ENCODE data around the gene RANBP1.

Gene RANBP1

GRCh38 chr22:20143883-20144665, 28.2 kb downstream of the RANBP1 start:
- peaks cover 0 to 61% (median 41%) of the 10 kb centered on the region in 5 donors for H3K36me3 ChIP-seq (ENCODE audit: control insufficient read depth in 5 of 5, insufficient read depth in 5 of 5, low read length in 5 of 5)
- H3K9ac ChIP-seq (ENCODE audit: low read length in 5 of 5), result no peak overlapping the region
- no peak overlapping the region for H3K27ac ChIP-seq (ENCODE audit: low read depth, low read length)
- no peaks in the 10 kb centered on the region for H3K9me3 ChIP-seq (ENCODE audit: control insufficient read depth in 5 of 5, low read length in 5 of 5)
- no peaks in the 10 kb centered on the region for H3K27me3 ChIP-seq (ENCODE audit: control insufficient read depth in 5 of 5, insufficient read depth in 4 of 5, low read length in 5 of 5)
- H3K4me3 ChIP-seq (ENCODE audit: low read depth in 1 of 5, low read length in 5 of 5), result no peak overlapping the region
- no peaks in the 10 kb centered on the region for H3K4me1 ChIP-seq (ENCODE audit: control insufficient read depth in 5 of 5, insufficient read depth in 5 of 5, low read length in 5 of 5)

GRCh38 chr22:20145206-20145831, 29.4 kb downstream of the RANBP1 start:
- H3K4me1 ChIP-seq (ENCODE audit: control insufficient read depth in 5 of 5, insufficient read depth in 5 of 5, low read length in 5 of 5), result no peaks in the 10 kb centered on the region
- H3K9me3 ChIP-seq (ENCODE audit: control insufficient read depth in 5 of 5, low read length in 5 of 5), result no peaks in the 10 kb centered on the region
- H3K27me3 ChIP-seq (ENCODE audit: control insufficient read depth in 5 of 5, insufficient read depth in 4 of 5, low read length in 5 of 5), result no peaks in the 10 kb centered on the region
- H3K9ac ChIP-seq (ENCODE audit: low read length in 5 of 5), result no peak overlapping the region
- H3K36me3 ChIP-seq (ENCODE audit: control insufficient read depth in 5 of 5, insufficient read depth in 5 of 5, low read length in 5 of 5), result peaks cover 0 to 48% (median 29%) of the 10 kb centered on the region in 5 donors
- no peak overlapping the region for H3K4me3 ChIP-seq (ENCODE audit: low read depth in 1 of 5, low read length in 5 of 5)
- H3K27ac ChIP-seq (ENCODE audit: low read depth, low read length), result no peak overlapping the region

- H3K4me3 ChIP-seq (ENCODE audit: low read depth in 1 of 5, low read length in 5 of 5), result no peak overlapping the region
- peaks cover 0 to 43% (median 28%) of the 10 kb centered on the region in 5 donors for H3K36me3 ChIP-seq (ENCODE audit: control insufficient read depth in 5 of 5, insufficient read depth in 5 of 5, low read length in 5 of 5)
Measured at GRCh38 chr22:20145832-20146223, 29.9 kb downstream of the RANBP1 start.

GRCh38 chr22:20146777-20147176, 30.9 kb downstream of the RANBP1 start:
- Histone ChIP-seq H3K9me3 (ENCODE audit: control insufficient read depth in 5 of 5, low read length in 5 of 5) (no peaks in the 10 kb centered on the region), H3K36me3 (ENCODE audit: control insufficient read depth in 5 of 5, insufficient read depth in 5 of 5, low read length in 5 of 5) (peaks cover 0 to 34% (median 19%) of the 10 kb centered on the region in 5 donors), H3K27me3 (ENCODE audit: control insufficient read depth in 5 of 5, insufficient read depth in 4 of 5, low read length in 5 of 5) (no peaks in the 10 kb centered on the region), H3K4me1 (ENCODE audit: control insufficient read depth in 5 of 5, insufficient read depth in 5 of 5, low read length in 5 of 5) (no peaks in the 10 kb centered on the region), H3K4me3 (ENCODE audit: low read depth in 1 of 5, low read length in 5 of 5) (no peak overlapping the region), H3K9ac (ENCODE audit: low read length in 5 of 5) (no peak overlapping the region), H3K27ac (ENCODE audit: low read depth, low read length) (no peak overlapping the region)

More at GRCh38 chr22:20145832-20146223, 29.9 kb downstream of the RANBP1 start:
- Histone ChIP-seq H3K27ac (ENCODE audit: low read depth, low read length) (no peak overlapping the region), H3K27me3 (ENCODE audit: control insufficient read depth in 5 of 5, insufficient read depth in 4 of 5, low read length in 5 of 5) (no peaks in the 10 kb centered on the region), H3K4me1 (ENCODE audit: control insufficient read depth in 5 of 5, insufficient read depth in 5 of 5, low read length in 5 of 5) (no peaks in the 10 kb centered on the region), H3K9ac (ENCODE audit: low read length in 5 of 5) (no peak overlapping the region), H3K9me3 (ENCODE audit: control insufficient read depth in 5 of 5, low read length in 5 of 5) (no peaks in the 10 kb centered on the region)

- no peak overlapping the region for H3K9ac ChIP-seq (ENCODE audit: low read length in 5 of 5)
- H3K27ac ChIP-seq (ENCODE audit: low read depth, low read length), result no peak overlapping the region
- peaks cover 0 to 29% (median 14%) of the 10 kb centered on the region in 5 donors for H3K36me3 ChIP-seq (ENCODE audit: control insufficient read depth in 5 of 5, insufficient read depth in 5 of 5, low read length in 5 of 5)
- no peak overlapping the region for H3K4me3 ChIP-seq (ENCODE audit: low read depth in 1 of 5, low read length in 5 of 5)
- H3K4me1 ChIP-seq (ENCODE audit: control insufficient read depth in 5 of 5, insufficient read depth in 5 of 5, low read length in 5 of 5), result no peaks in the 10 kb centered on the region
- H3K9me3 ChIP-seq (ENCODE audit: control insufficient read depth in 5 of 5, low read length in 5 of 5), result no peaks in the 10 kb centered on the region
- H3K27me3 ChIP-seq (ENCODE audit: control insufficient read depth in 5 of 5, insufficient read depth in 4 of 5, low read length in 5 of 5), result peaks cover 0 to 1% (median 0%) of the 10 kb centered on the region in 5 donors
Measured at GRCh38 chr22:20147237-20147988, 31.5 kb downstream of the RANBP1 start.

- H3K27me3 ChIP-seq (ENCODE audit: control insufficient read depth in 5 of 5, insufficient read depth in 4 of 5, low read length in 5 of 5), result peaks cover 0 to 7% (median 0%) of the 10 kb centered on the region in 5 donors
- H3K9ac ChIP-seq (ENCODE audit: low read length in 5 of 5), result no peak overlapping the region
- H3K27ac ChIP-seq (ENCODE audit: low read depth, low read length), result no peak overlapping the region
- H3K9me3 ChIP-seq (ENCODE audit: control insufficient read depth in 5 of 5, low read length in 5 of 5), result no peaks in the 10 kb centered on the region
- H3K4me1 ChIP-seq (ENCODE audit: control insufficient read depth in 5 of 5, insufficient read depth in 5 of 5, low read length in 5 of 5), result no peaks in the 10 kb centered on the region
- no peak overlapping the region for H3K4me3 ChIP-seq (ENCODE audit: low read depth in 1 of 5, low read length in 5 of 5)
- H3K36me3 ChIP-seq (ENCODE audit: control insufficient read depth in 5 of 5, insufficient read depth in 5 of 5, low read length in 5 of 5), result peaks cover 0 to 19% (median 9%) of the 10 kb centered on the region in 5 donors
Measured at GRCh38 chr22:20148414-20148813, 32.5 kb downstream of the RANBP1 start.

- H3K27ac ChIP-seq (ENCODE audit: low read depth, low read length), result no peak overlapping the region
- peaks cover 0 to 7% (median 7%) of the 10 kb centered on the region in 5 donors for H3K27me3 ChIP-seq (ENCODE audit: control insufficient read depth in 5 of 5, insufficient read depth in 4 of 5, low read length in 5 of 5)
- no peak overlapping the region for H3K9ac ChIP-seq (ENCODE audit: low read length in 5 of 5)
- H3K4me1 ChIP-seq (ENCODE audit: control insufficient read depth in 5 of 5, insufficient read depth in 5 of 5, low read length in 5 of 5), result peaks cover 0 to under 1% (median 0%) of the 10 kb centered on the region in 5 donors
- H3K9me3 ChIP-seq (ENCODE audit: control insufficient read depth in 5 of 5, low read length in 5 of 5), result no peaks in the 10 kb centered on the region
- H3K36me3 ChIP-seq (ENCODE audit: control insufficient read depth in 5 of 5, insufficient read depth in 5 of 5, low read length in 5 of 5), result peaks cover 0 to 9% (median 3%) of the 10 kb centered on the region in 5 donors
- H3K4me3 ChIP-seq (ENCODE audit: low read depth in 1 of 5, low read length in 5 of 5), result no peak overlapping the region
Measured at GRCh38 chr22:20149257-20150250, 33.6 kb downstream of the RANBP1 start.

- Histone ChIP-seq H3K27me3 (ENCODE audit: control insufficient read depth in 5 of 5, insufficient read depth in 4 of 5, low read length in 5 of 5) (peaks cover 0 to 16% (median 10%) of the 10 kb centered on the region in 5 donors), H3K9ac (ENCODE audit: low read length in 5 of 5) (no peak within 1 kb of the TSS), H3K27ac (ENCODE audit: low read depth, low read length) (no peak within 1 kb of the TSS), H3K9me3 (ENCODE audit: control insufficient read depth in 5 of 5, low read length in 5 of 5) (no peaks in the 10 kb centered on the region), H3K4me3 (ENCODE audit: low read depth in 1 of 5, low read length in 5 of 5) (no peak within 1 kb of the TSS), H3K4me1 (ENCODE audit: control insufficient read depth in 5 of 5, insufficient read depth in 5 of 5, low read length in 5 of 5) (peaks cover 0 to 6% (median 0%) of the 10 kb centered on the region in 5 donors), H3K36me3 (ENCODE audit: control insufficient read depth in 5 of 5, insufficient read depth in 5 of 5, low read length in 5 of 5) (peaks cover 0 to under 1% (median 0%) of the 10 kb centered on the region in 5 donors)
Measured at GRCh38 chr22:20150381-20151275, 34.7 kb downstream of the RANBP1 start, which contains the start of gene CCDC188. CCDC188 (minus strand) TSS chr22:20151055; CDS start chr22:20150986, 69 bp downstream.
